OCI-LY1 (cell line): ENCODE results near the gene MANBA.

ENCODE experiments used
- H2AFZ ChIP-seq: fragments of 200-600 bp; sonication (generic), shearing (Covaris generic); 2 replicates; pipeline ENCODE4 v1.6.0; 2014; ENCODE audit warnings: antibody characterized with exemption, mild to moderate bottlenecking, low read length
- H3F3A ChIP-seq: fragments of 200-600 bp; sonication (generic), shearing (Covaris generic); 2 replicates; pipeline ENCODE4 v1.6.0; 2014; ENCODE audit warnings: mild to moderate bottlenecking, antibody characterized with exemption, low read length, moderate library complexity; ENCODE audit not compliant: insufficient read depth
- H3K27ac ChIP-seq: fragments of 200-600 bp; sonication (generic); 2 replicates; pipeline ENCODE4 v1.5.1; 2014; ENCODE audit warnings: low read length, mixed run types, mild to moderate bottlenecking, low read depth; ENCODE audit not compliant: poor library complexity, severe bottlenecking
- H3K27me3 ChIP-seq: fragments of 200-600 bp; sonication (generic); 2 replicates; pipeline ENCODE4 v1.6.0; 2014; ENCODE audit warnings: antibody characterized with exemption, mild to moderate bottlenecking, low read length, moderate library complexity; ENCODE audit not compliant: insufficient read depth
- H3K36me3 ChIP-seq: fragments of 200-600 bp; sonication (generic); 2 replicates; pipeline ENCODE4 v1.6.1; 2014; ENCODE audit warnings: mild to moderate bottlenecking, antibody characterized with exemption, low read length, moderate library complexity, mixed read lengths; ENCODE audit not compliant: insufficient read depth
- H3K4me1 ChIP-seq: fragments of 200-600 bp; sonication (generic); 2 replicates; pipeline ENCODE4 v1.5.1; 2014; ENCODE audit warnings: mild to moderate bottlenecking, low read length, moderate library complexity; ENCODE audit not compliant: insufficient read depth, severe bottlenecking
- H3K4me2 ChIP-seq: fragments of 200-600 bp; sonication (generic), shearing (Covaris generic); 2 replicates; pipeline ENCODE4 v1.6.1; 2014; ENCODE audit warnings: low read length
- H3K4me3 ChIP-seq: fragments of 200-600 bp; sonication (generic); 2 replicates; pipeline ENCODE4 v1.5.1; 2014; ENCODE audit warnings: low read length, low read depth, mild to moderate bottlenecking, mixed read lengths; ENCODE audit not compliant: poor library complexity, severe bottlenecking
- H3K79me2 ChIP-seq: fragments of 200-600 bp; shearing (Covaris generic); 2 replicates; pipeline ENCODE4 v1.6.1; 2016; ENCODE audit warnings: mixed run types, low read length, mixed read lengths; ENCODE audit not compliant: insufficient read depth
- H3K9ac ChIP-seq: fragments of 200-600 bp; sonication (generic), shearing (Covaris generic); 2 replicates; pipeline ENCODE4 v1.6.1; 2014; ENCODE audit warnings: mild to moderate bottlenecking, low read length, mixed read lengths
- H3K9me2 ChIP-seq: fragments of 200-600 bp; sonication (generic), shearing (Covaris generic); 2 replicates; pipeline ENCODE4 v1.6.1; 2014; ENCODE audit warnings: low read depth, mild to moderate bottlenecking, low read length, mixed read lengths
- H3K9me3 ChIP-seq: fragments of 200-600 bp; shearing (Covaris generic); 2 replicates; pipeline ENCODE4 v1.6.1; 2014; ENCODE audit warnings: low read length, mixed read lengths
- H4K20me1 ChIP-seq: fragments of 200-600 bp; sonication (generic), shearing (Covaris generic); 2 replicates; pipeline ENCODE4 v1.6.0; 2016; ENCODE audit warnings: mild to moderate bottlenecking, low read length; ENCODE audit not compliant: insufficient read depth
- EZH2 ChIP-seq: fragments of 200-600 bp; sonication (generic), shearing (Covaris generic); IDR thresholded peaks from 2 replicates; pipeline ENCODE4 v1.8.0; 2017; ENCODE audit warnings: borderline replicate concordance, mixed run types, mild to moderate bottlenecking, antibody characterized with exemption, low read length, moderate library complexity, mixed read lengths
- TF ChIP-seq, protein P1 (sequence below): fragments of 200-600 bp; sonication (generic), shearing (Covaris generic); IDR thresholded peaks from 2 replicates; pipeline ENCODE4 v1.5.1; 2017; ENCODE audit warnings: mild to moderate bottlenecking, antibody characterized with exemption, low read length, moderate library complexity, mixed read lengths

The MANBA gene

DNA sequence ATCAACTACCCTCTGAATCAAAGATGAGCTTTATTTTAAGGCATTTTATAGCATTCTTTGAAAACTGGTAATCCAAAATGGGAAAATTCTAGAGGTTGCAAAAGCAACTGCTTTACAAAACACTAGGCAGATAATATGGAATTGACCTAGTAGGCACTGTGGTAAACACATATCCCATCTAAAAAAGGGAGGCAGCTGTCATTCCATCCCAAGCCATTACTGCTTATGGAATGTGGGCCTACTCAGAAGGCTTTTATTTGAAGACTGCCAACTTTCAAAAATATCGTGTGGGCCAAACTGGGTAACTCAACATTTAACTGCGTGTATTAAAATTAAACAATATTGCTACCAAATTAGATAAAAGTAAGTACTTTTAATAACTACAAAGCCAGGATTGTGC, 47.2 kb upstream of the MANBA start:
- no peak overlapping the region for H3K27ac ChIP-seq
- no peaks in the 10 kb centered on the region for H3F3A ChIP-seq
- H3K36me3 ChIP-seq, result peaks cover 93% of the 10 kb centered on the region
- H3K9me3 ChIP-seq, result no peaks in the 10 kb centered on the region
- TF ChIP-seq EZH2, result no peak
- TF ChIP-seq, protein P1, sequence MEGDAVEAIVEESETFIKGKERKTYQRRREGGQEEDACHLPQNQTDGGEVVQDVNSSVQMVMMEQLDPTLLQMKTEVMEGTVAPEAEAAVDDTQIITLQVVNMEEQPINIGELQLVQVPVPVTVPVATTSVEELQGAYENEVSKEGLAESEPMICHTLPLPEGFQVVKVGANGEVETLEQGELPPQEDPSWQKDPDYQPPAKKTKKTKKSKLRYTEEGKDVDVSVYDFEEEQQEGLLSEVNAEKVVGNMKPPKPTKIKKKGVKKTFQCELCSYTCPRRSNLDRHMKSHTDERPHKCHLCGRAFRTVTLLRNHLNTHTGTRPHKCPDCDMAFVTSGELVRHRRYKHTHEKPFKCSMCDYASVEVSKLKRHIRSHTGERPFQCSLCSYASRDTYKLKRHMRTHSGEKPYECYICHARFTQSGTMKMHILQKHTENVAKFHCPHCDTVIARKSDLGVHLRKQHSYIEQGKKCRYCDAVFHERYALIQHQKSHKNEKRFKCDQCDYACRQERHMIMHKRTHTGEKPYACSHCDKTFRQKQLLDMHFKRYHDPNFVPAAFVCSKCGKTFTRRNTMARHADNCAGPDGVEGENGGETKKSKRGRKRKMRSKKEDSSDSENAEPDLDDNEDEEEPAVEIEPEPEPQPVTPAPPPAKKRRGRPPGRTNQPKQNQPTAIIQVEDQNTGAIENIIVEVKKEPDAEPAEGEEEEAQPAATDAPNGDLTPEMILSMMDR, result no peak
- peaks cover 39% of the 10 kb centered on the region for H3K4me1 ChIP-seq
- no peak overlapping the region for H2AFZ ChIP-seq
- H3K4me3 ChIP-seq, result no peak overlapping the region
- H3K9ac ChIP-seq, result no peak overlapping the region
- H3K9me2 ChIP-seq, result no peaks in the 10 kb centered on the region
- H3K4me2 ChIP-seq, result no peak overlapping the region
- H3K27me3 ChIP-seq, result no peaks in the 10 kb centered on the region
- H4K20me1 ChIP-seq, result no peaks in the 10 kb centered on the region
- peaks cover 80% of the 10 kb centered on the region for H3K79me2 ChIP-seq

DNA sequence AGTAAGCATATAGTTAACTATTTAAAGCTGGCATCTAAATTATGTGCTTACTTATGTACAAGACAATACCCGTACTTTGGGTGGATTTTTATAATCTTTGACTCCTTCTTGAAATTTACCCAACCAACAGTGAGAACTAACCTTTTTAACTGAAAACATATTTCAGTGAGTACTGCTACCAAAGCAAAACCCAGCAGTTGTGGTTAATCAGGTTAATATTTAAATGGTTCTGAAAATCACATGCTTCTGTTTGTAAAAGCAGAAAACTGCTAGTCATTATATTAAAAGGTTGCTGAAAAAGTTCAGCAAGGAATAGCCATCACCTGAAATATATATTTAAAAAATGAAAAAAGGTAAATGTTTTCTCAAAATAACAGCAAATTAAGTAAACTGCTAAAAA, 46.6 kb upstream of the MANBA start:
- peaks cover 73% of the 10 kb centered on the region for H3K79me2 ChIP-seq
- no peaks in the 10 kb centered on the region for H3F3A ChIP-seq
- H3K36me3 ChIP-seq, result peaks cover 93% of the 10 kb centered on the region
- TF ChIP-seq, protein P1, result no peak
- no peak for TF ChIP-seq EZH2
- H3K9ac ChIP-seq, result no peak overlapping the region
- H3K4me2 ChIP-seq, result no peak overlapping the region
- no peaks in the 10 kb centered on the region for H3K9me3 ChIP-seq
- H3K27ac ChIP-seq, result no peak overlapping the region
- no peaks in the 10 kb centered on the region for H4K20me1 ChIP-seq
- peaks cover 33% of the 10 kb centered on the region for H3K4me1 ChIP-seq
- no peaks in the 10 kb centered on the region for H3K27me3 ChIP-seq
- H3K9me2 ChIP-seq, result no peaks in the 10 kb centered on the region
- no peak overlapping the region for H3K4me3 ChIP-seq
- no peak overlapping the region for H2AFZ ChIP-seq

DNA sequence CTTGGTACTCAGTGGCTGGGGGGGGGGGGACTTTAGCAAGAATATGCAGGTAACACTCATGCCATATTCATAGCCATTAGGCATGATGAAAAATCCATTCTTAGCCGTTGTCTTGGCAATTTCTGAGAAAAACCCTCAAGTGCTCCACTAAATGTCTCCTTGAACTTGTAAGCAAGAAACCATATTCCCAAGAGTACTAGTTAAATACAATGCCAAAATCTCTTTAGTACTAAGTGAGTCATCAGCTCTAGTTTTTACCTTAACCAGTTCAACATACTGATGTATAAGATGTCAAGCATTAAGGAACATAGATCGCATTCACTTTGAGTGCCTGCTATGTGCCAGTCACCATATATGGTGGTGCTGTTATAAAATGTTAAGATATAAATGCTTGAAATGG, 39.0 kb upstream of the MANBA start:
- Histone ChIP-seq H3K27me3 (no peaks in the 10 kb centered on the region), H3K79me2 (0 out of 2 replicates have a peak, but pooled peaks cover 5% of the 10 kb centered on the region), H3K27ac (no peak overlapping the region), H3K9me3 (no peaks in the 10 kb centered on the region), H2AFZ (no peak overlapping the region), H3K4me3 (no peak overlapping the region), H4K20me1 (no peaks in the 10 kb centered on the region), H3F3A (no peaks in the 10 kb centered on the region), H3K4me1 (no peaks in the 10 kb centered on the region), H3K9me2 (no peaks in the 10 kb centered on the region), H3K36me3 (peaks cover 98% of the 10 kb centered on the region), H3K4me2 (no peak overlapping the region), H3K9ac (no peak overlapping the region)
- TF ChIP-seq EZH2, result no peak
- TF ChIP-seq, protein P1, result no peak
